Smooth muscle cell (in vitro differentiated cells): ENCODE data around the gene CIB4. TPM values are rescaled to one million over a fixed set of nuclear protein-coding genes. Genes with fewer than 3 reads are reported as not detected.

ENCODE experiments used
- DNase-seq: peaks from one replicate; lab custom pipeline; 2025; ENCODE audit not compliant: unreplicated experiment; lab: John Stamatoyannopoulos, UW
- H2AFZ ChIP-seq: fragments of 200-600 bp; sonication (generic); 2 replicates; pipeline ENCODE4 v1.6.0; 2016; ENCODE audit warnings: antibody characterized with exemption, low read depth, mild to moderate bottlenecking
- H3F3A ChIP-seq: fragments of 200-600 bp; sonication (generic); 2 replicates; pipeline ENCODE4 v1.6.0; 2017; ENCODE audit warnings: antibody characterized with exemption, low read depth
- H3K27ac ChIP-seq: fragments of 200-600 bp; sonication (generic); 2 replicates; pipeline ENCODE4 v1.5.1; 2016; ENCODE audit warnings: low read depth, mild to moderate bottlenecking
- H3K27me3 ChIP-seq: fragments of 200-600 bp; sonication (generic); 2 replicates; pipeline ENCODE4 v1.6.1; 2016; ENCODE audit warnings: low read depth, mild to moderate bottlenecking
- H3K36me3 ChIP-seq: fragments of 200-600 bp; sonication (generic); 2 replicates; pipeline ENCODE4 v1.5.1; 2016; ENCODE audit warnings: low read depth
- H3K4me1 ChIP-seq: fragments of 200-600 bp; sonication (generic); 2 replicates; pipeline ENCODE4 v1.5.1; 2016; ENCODE audit warnings: low read depth
- H3K4me2 ChIP-seq: fragments of 200-600 bp; sonication (generic); 2 replicates; pipeline ENCODE4 v1.6.0; 2016; ENCODE audit warnings: mild to moderate bottlenecking
- H3K4me3 ChIP-seq: fragments of 200-600 bp; sonication (generic); 2 replicates; pipeline ENCODE4 v1.5.1; 2016; ENCODE audit warnings: mild to moderate bottlenecking
- H3K79me2 ChIP-seq: fragments of 200-600 bp; sonication (generic); 2 replicates; pipeline ENCODE4 v1.6.0; 2016; ENCODE audit warnings: low read depth, mild to moderate bottlenecking
- H3K9ac ChIP-seq: fragments of 200-600 bp; sonication (generic); 2 replicates; pipeline ENCODE4 v1.6.0; 2016; ENCODE audit warnings: low read depth
- H3K9me3 ChIP-seq: fragments of 200-600 bp; sonication (generic); replicated peaks from 2 replicates; pipeline ENCODE4 v1.5.1; 2016; ENCODE audit warnings: low read depth
- H4K20me1 ChIP-seq: fragments of 200-600 bp; sonication (generic); 2 replicates; pipeline ENCODE4 v1.6.0; 2016; ENCODE audit warnings: low read depth
- WGBS: methylation state at CpG from one replicate; pipeline ENCODE4 v1.1.7; 2016; ENCODE audit warnings: low lambda C conversion rate; 5-methylcytosine and 5-hydroxymethylcytosine counted together
- polyA plus RNA-seq: library from polyadenylated mRNA; unstranded; fragments of >200 nt; fragmentation: Nextera tagmentation; extraction: Ambion mirVana; gene quantifications from 2 replicates; pipeline ENCODE4 v1.2.1, GENCODE V29; 2016
- total RNA-seq: library from RNA; depleted of rRNA; stranded (reverse); fragments of >200 nt; gene quantifications from 2 replicates; pipeline ENCODE4 v1.2.3, GENCODE V29; 2014
- TF ChIP-seq, protein P1 (sequence below): fragments of 200-600 bp; sonication (generic); IDR thresholded peaks from 2 replicates; pipeline ENCODE4 v1.5.1; 2017; ENCODE audit warnings: borderline replicate concordance, mild to moderate bottlenecking, antibody characterized with exemption; ENCODE audit not compliant: insufficient read depth, poor library complexity, severe bottlenecking

Gene CIB4
- total and polyA plus RNA-seq, 2 experiments from 2014 or later, result not detected

GRCh38 chr2:26610504-26611335, 30.4 kb downstream of the CIB4 start:
- Histone ChIP-seq H3K9me3 (no peaks in the 10 kb centered on the region), H2AFZ (no peak overlapping the region), H3K4me2 (no peak overlapping the region), H4K20me1 (no peaks in the 10 kb centered on the region), H3K27me3 (no peaks in the 10 kb centered on the region), H3K27ac (no peak overlapping the region), H3F3A (no peaks in the 10 kb centered on the region), H3K9ac (no peak overlapping the region), H3K4me3 (no peak overlapping the region), H3K36me3 (no peaks in the 10 kb centered on the region), H3K79me2 (no peaks in the 10 kb centered on the region), H3K4me1 (peaks cover 36% of the 10 kb centered on the region)
- 64% methylated on average over 7 of the region's 7 CpGs for WGBS
- DNase-seq, result no peak
- TF ChIP-seq, protein P1, sequence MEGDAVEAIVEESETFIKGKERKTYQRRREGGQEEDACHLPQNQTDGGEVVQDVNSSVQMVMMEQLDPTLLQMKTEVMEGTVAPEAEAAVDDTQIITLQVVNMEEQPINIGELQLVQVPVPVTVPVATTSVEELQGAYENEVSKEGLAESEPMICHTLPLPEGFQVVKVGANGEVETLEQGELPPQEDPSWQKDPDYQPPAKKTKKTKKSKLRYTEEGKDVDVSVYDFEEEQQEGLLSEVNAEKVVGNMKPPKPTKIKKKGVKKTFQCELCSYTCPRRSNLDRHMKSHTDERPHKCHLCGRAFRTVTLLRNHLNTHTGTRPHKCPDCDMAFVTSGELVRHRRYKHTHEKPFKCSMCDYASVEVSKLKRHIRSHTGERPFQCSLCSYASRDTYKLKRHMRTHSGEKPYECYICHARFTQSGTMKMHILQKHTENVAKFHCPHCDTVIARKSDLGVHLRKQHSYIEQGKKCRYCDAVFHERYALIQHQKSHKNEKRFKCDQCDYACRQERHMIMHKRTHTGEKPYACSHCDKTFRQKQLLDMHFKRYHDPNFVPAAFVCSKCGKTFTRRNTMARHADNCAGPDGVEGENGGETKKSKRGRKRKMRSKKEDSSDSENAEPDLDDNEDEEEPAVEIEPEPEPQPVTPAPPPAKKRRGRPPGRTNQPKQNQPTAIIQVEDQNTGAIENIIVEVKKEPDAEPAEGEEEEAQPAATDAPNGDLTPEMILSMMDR, result no peak

- TF ChIP-seq, protein P1, result no peak
- 45% methylated on average over 10 of the region's 10 CpGs for WGBS
- Histone ChIP-seq H3K4me1 (peaks cover 35% of the 10 kb centered on the region), H3K36me3 (no peaks in the 10 kb centered on the region), H3K79me2 (no peaks in the 10 kb centered on the region), H3K27ac (no peak overlapping the region), H3K9ac (no peak overlapping the region), H3K9me3 (no peaks in the 10 kb centered on the region), H4K20me1 (no peaks in the 10 kb centered on the region), H2AFZ (peak overlapping the region; percentile 79), H3K4me3 (no peak overlapping the region), H3F3A (no peaks in the 10 kb centered on the region), H3K27me3 (no peaks in the 10 kb centered on the region), H3K4me2 (no peak overlapping the region)
- DNase-seq, result no peak
Measured at GRCh38 chr2:26609839-26610277, 31.3 kb downstream of the CIB4 start.

GRCh38 chr2:26609205-26609631, 31.9 kb downstream of the CIB4 start:
- Histone ChIP-seq H3F3A (no peaks in the 10 kb centered on the region), H3K4me3 (no peak overlapping the region), H3K9me3 (peaks cover 3% of the 10 kb centered on the region), H3K27me3 (no peaks in the 10 kb centered on the region), H2AFZ (peak overlapping the region; percentile 79), H3K9ac (no peak overlapping the region), H3K27ac (no peak overlapping the region), H3K36me3 (no peaks in the 10 kb centered on the region), H3K4me1 (peaks cover 35% of the 10 kb centered on the region), H4K20me1 (no peaks in the 10 kb centered on the region), H3K4me2 (no peak overlapping the region), H3K79me2 (no peaks in the 10 kb centered on the region)
- DNase-seq, result no peak
- TF ChIP-seq, protein P1, result no peak
- WGBS, result 71% methylated on average over 7 of the region's 7 CpGs
